HG02763 (cell line): ENCODE data around the gene ZFYVE21.
"Not testable (repeated sequence)": the region's sequence is repeated elsewhere in the genome, so short reads cannot be mapped to it uniquely, and the experiment has no call there.

Source experiments
- ATAC-seq: cut with Tn5 transposase; IDR thresholded peaks from one replicate; pipeline ENCODE4 v1.9.1; 2021; ENCODE audit warnings: mild to moderate bottlenecking, moderate library complexity; ENCODE audit not compliant: unreplicated experiment

Gene ZFYVE21

GRCh38 chr14:103755060-103755459, 39.5 kb downstream of the ZFYVE21 start:
- no peak for ATAC-seq

GRCh38 chr14:103758059-103758776, 42.6 kb downstream of the ZFYVE21 start:
- ATAC-seq = no peak

DNA sequence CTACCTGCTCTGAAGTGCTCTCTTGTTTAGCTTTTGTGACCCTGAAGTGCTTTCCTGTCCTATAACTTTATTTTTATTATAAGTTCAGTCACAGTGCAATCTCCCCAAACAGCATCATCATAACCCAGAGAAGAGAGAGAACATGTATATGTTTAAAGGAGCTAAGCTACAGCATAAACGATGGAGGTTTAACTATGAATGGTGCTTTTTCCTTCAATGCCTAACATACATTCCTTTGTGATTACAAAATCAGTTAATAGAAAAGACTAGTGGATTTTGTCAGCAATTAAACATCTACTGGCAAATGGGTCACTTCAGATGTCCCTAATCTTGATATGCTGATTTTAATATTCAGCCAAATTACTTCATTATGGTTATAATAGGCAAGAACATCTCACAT, 46.4 kb downstream of the ZFYVE21 start:
- ATAC-seq = no peak

- no peak for ATAC-seq
Observed at GRCh38 chr14:103762541-103762940, 46.9 kb downstream of the ZFYVE21 start.

- ATAC-seq = no peak
Observed at GRCh38 chr14:103763730-103764488, 48.3 kb downstream of the ZFYVE21 start.

DNA sequence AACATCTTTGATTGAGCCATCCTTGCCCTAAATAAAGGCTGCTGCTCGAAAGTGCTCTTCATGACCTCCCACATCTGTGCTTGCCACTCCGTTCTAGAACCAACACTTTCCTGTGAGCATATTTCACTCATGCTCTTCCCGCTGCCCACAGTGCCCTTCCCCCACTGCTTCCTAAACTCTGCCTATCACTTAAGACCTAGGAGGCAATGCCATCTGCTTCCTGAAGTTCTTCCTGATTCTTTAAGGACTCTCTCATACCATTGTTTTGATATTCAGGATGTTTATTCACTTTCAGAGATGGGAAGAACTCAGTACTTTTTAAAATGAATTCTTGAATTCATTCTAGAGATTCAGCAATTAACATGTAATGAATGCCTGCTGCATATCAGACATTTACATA, 49.9 kb downstream of the ZFYVE21 start:
- ATAC-seq = no peak

- no peak for ATAC-seq
Observed at GRCh38 chr14:103767336-103767894, 51.8 kb downstream of the ZFYVE21 start.

DNA sequence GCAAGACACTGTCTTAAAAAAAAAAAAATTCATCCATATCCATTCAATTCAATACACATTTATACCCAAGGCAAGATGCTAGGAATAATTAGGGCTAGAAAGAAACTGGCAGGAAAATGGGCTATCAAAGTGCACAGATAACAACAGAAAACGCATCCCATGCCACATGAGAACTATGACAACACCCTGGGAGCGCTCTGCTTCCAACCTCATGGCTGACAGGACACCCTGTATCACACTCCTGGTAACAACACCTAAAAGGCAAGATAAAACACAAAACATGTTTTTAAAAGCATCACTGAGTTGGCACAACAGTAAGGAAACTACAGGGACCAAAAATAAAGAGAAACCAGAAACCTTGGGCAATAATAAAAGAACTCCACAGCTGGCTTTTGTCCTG, 54.9 kb downstream of the ZFYVE21 start:
- no peak for ATAC-seq

- ATAC-seq = no peak
Observed at GRCh38 chr14:103770902-103771301, 55.3 kb downstream of the ZFYVE21 start.

- no peak for ATAC-seq
Observed at GRCh38 chr14:103772078-103772712, 56.6 kb downstream of the ZFYVE21 start.

GRCh38 chr14:103773521-103773920, 57.9 kb downstream of the ZFYVE21 start:
- no peak for ATAC-seq

GRCh38 chr14:103775506-103775905, 59.9 kb downstream of the ZFYVE21 start:
- ATAC-seq = no peak

DNA sequence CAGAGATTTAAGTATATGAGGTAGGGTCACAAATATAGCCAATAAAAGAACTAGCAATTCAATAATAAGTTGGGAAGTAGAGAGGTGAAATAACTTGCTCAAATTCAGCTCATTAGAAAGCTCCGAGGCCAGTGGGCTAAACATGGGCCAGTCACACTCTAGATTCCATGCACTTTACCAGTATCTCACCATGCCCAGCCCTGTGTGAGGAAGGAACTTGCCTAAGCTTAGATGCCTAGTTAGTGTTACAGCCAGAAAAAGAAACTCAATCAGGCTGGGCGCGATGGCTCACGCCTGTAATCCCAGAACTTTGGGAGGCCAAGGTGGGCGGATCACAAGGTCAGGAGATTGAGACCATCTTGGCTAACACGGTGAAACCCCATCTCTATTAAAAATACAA, 60.7 kb downstream of the ZFYVE21 start:
- ATAC-seq = not testable (repeated sequence)

DNA sequence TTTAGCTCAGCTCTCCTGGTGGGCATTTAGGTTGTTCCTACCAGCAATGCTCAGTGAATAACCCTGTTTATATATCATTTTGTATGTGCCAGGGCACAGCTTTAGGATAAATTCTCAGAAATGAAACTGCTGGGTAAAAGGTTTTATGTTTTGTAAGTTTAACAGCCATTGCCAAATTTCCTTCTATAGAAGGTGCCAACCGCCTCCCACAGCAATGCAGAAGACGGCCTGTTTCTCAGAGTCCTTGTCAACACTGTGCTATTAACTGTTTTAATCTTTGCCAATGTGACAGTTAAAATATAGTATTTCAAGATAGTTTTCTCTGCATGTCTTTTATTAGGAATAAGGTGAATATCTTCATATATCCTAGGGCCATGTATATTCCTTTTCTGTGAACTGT, 66.8 kb downstream of the ZFYVE21 start:
- no peak for ATAC-seq
